Esophagus squamous epithelium (tissue), 5 donors: ENCODE data around the gene MEPCE. TPM values are rescaled to one million over a fixed set of nuclear protein-coding genes. Genes with fewer than 3 reads are reported as not detected.

Source experiments
- DNase-seq: peaks from one replicate; lab custom pipeline; 2025; lab: John Stamatoyannopoulos, UW
- H3K27ac ChIP-seq, 4 donors: fragments of 200-600 bp; sonication (generic); one replicate each; pipeline ENCODE4 v1.5.1; 2016 to 2019; ENCODE audit warnings: mild to moderate bottlenecking in 1 of 4
- H3K27me3 ChIP-seq, 4 donors: fragments of 200-600 bp; sonication (generic); 1 replicate in 3 of 4; 2 replicates in 1 of 4; pipeline versions ENCODE4 v1.5.1 to v1.6.0; 2017 to 2021; ENCODE audit warnings: antibody characterized with exemption in 1 of 4
- H3K36me3 ChIP-seq, 3 donors: fragments of 200-600 bp; sonication (generic); one replicate each; pipeline ENCODE4 v1.5.1; 2016 to 2019
- H3K4me1 ChIP-seq, 3 donors: fragments of 200-600 bp; sonication (generic); one replicate each; pipeline ENCODE4 v1.5.1; 2017 to 2019
- H3K4me3 ChIP-seq, 4 donors: fragments of 200-600 bp; sonication (generic); 1 replicate in 3 of 4; 2 replicates in 1 of 4; pipeline ENCODE4 v1.5.1; 2016 to 2019; ENCODE audit warnings: mild to moderate bottlenecking in 2 of 4, moderate library complexity in 1 of 4
- H3K9me3 ChIP-seq, 3 donors: fragments of 200-600 bp; sonication (generic); one replicate each; pipeline ENCODE4 v1.5.1; 2016 to 2019
- CTCF ChIP-seq, 6 experiments: fragments of 450-650 bp in 4 of 6; fragments of 200-600 bp in 2 of 6; sonication (generic) in 2 of 6; IDR thresholded peaks; one replicate each; pipeline ENCODE4 v1.5.1; 2016 to 2019; ENCODE audit warnings: antibody characterized with exemption in 6 of 6, mild to moderate bottlenecking in 4 of 6, moderate library complexity in 4 of 6
- POLR2A ChIP-seq, 4 donors: fragments of 450-650 bp; IDR thresholded peaks; one replicate each; pipeline ENCODE4 v1.6.1; 2017; ENCODE audit warnings: antibody characterized with exemption in 4 of 4, mild to moderate bottlenecking in 4 of 4, moderate library complexity in 3 of 4
- WGBS, 2 donors: methylation state at CpG; one replicate each; pipeline ENCODE4 v1.1.5; 2018; 5-methylcytosine and 5-hydroxymethylcytosine counted together
- intact Hi-C: fragments of 100-400 bp; cut with DNase I; formaldehyde crosslinking; loops from one replicate; pipeline ENCODE4 v1.15.0; 2022
- total RNA-seq, 4 donors: library from RNA; depleted of rRNA; stranded (reverse); fragments of >200 nt; gene quantifications; one replicate each; pipeline ENCODE4 v1.1.0, GENCODE V29; 2016
- donor health status: DM: yes; HTN: yes; CAD: no.

MEPCE gene
- total RNA-seq, 4 donors from 2014 or later: 18.0 to 27.7 (median 23.4) TPM

- DNase-seq: no peak
- WGBS, 2 donors: 72 to 74% methylated on average over 4 of the region's 4 CpGs
- TF ChIP-seq CTCF (IDR thresholded peaks at IDR 0.05) (no peak), POLR2A (IDR thresholded peaks at IDR 0.05) (no peak)
- Histone ChIP-seq H3K27me3 (no peaks in the 10 kb centered on the region), H3K27ac (peak overlapping the region; percentile 7 to 43 (median 29)), H3K4me1 (peaks cover 28 to 72% (median 42%) of the 10 kb centered on the region in 3 donors), H3K4me3 (peak overlapping the region in 1 of 4 donors; percentile 16), H3K9me3 (no peaks in the 10 kb centered on the region), H3K36me3 (peaks cover 17 to 42% (median 17%) of the 10 kb centered on the region in 3 donors)
- intact Hi-C loops: no loop called here
These were observed 2.4 kb downstream of the MEPCE start for GRCh38 chr7:100432053-100432452.

- H3K4me3 ChIP-seq: peak overlapping the region in 1 of 4 donors; percentile 16
- peaks cover 27 to 69% (median 39%) of the 10 kb centered on the region in 3 donors for H3K4me1 ChIP-seq
These were observed 3.1 kb downstream of the MEPCE start for GRCh38 chr7:100432621-100433275.

GRCh38 chr7:100433276-100433591, 3.6 kb downstream of the MEPCE start:
- Histone ChIP-seq H3K9me3 (no peaks in the 10 kb centered on the region), H3K4me1 (peaks cover 22 to 65% (median 36%) of the 10 kb centered on the region in 3 donors), H3K4me3 (no peak overlapping the region), H3K27ac (peak overlapping the region in 2 of 4 donors; percentile 7 to 42), H3K36me3 (peaks cover 17 to 42% (median 17%) of the 10 kb centered on the region in 3 donors), H3K27me3 (no peaks in the 10 kb centered on the region)
- no peak for TF ChIP-seq POLR2A (IDR thresholded peaks at IDR 0.05)
- no peak for TF ChIP-seq CTCF (IDR thresholded peaks at IDR 0.05)
- no peak for DNase-seq
- intact Hi-C loops: no loop called here
- WGBS, 2 donors: 40 to 65% methylated on average over 2 to 4 of the region's 4 CpGs

More at GRCh38 chr7:100432621-100433275, 3.1 kb downstream of the MEPCE start:
- Histone ChIP-seq H3K27ac (peak overlapping the region; percentile 7 to 43 (median 29)), H3K27me3 (no peaks in the 10 kb centered on the region), H3K9me3 (no peaks in the 10 kb centered on the region), H3K36me3 (peaks cover 17 to 42% (median 17%) of the 10 kb centered on the region in 3 donors)
- WGBS, 2 donors: 65 to 75% methylated on average over 13 to 21 of the region's 21 CpGs
- TF ChIP-seq CTCF (IDR thresholded peaks at IDR 0.05) (no peak), POLR2A (IDR thresholded peaks at IDR 0.05) (no peak)
- no peak for DNase-seq
- intact Hi-C loops: no loop called here

- Histone ChIP-seq H3K27ac (peak overlapping the region in 3 of 4 donors; percentile 7 to 96 (median 42)), H3K36me3 (peaks cover 17 to 42% (median 17%) of the 10 kb centered on the region in 3 donors), H3K4me1 (peaks cover 22 to 65% (median 36%) of the 10 kb centered on the region in 3 donors), H3K9me3 (no peaks in the 10 kb centered on the region), H3K27me3 (no peaks in the 10 kb centered on the region), H3K4me3 (no peak overlapping the region)
- TF ChIP-seq CTCF (IDR thresholded peaks at IDR 0.05): no peak
- TF ChIP-seq POLR2A (IDR thresholded peaks at IDR 0.05): no peak
- intact Hi-C loops: no loop called here
- DNase-seq: no peak
- WGBS, 2 donors: 76 to 85% methylated on average over 9 of the region's 10 CpGs
These were observed 4.1 kb downstream of the MEPCE start for GRCh38 chr7:100433592-100434296.
